Astrocyte of the spinal cord (primary cell): ENCODE measurements around the gene DPYSL3.

Experiments used
- DNase-seq: peaks from one replicate; pipeline ENCODE4 v3.0.0; 2011; ENCODE audit warnings: low read depth, low spot score
- H3K4me3 ChIP-seq: 2 replicates; pipeline ENCODE4 v1.5.1; 2011; ENCODE audit warnings: low read depth, mild to moderate bottlenecking, low read length, moderate library complexity
- CTCF ChIP-seq: IDR thresholded peaks from 2 replicates; pipeline ENCODE4 v1.5.1; 2012; ENCODE audit warnings: low read depth, mild to moderate bottlenecking, low read length, inconsistent platforms
- in situ Hi-C: cut with HindIII; loops from 2 replicates; pipeline ENCODE4 v1.10.0; 2017; ENCODE audit warnings: low sequenced_read_pairs

The DPYSL3 gene

GRCh38 chr5:147437161-147437596, 72.7 kb downstream of the DPYSL3 start:
- in situ Hi-C loops = no loop called here
- peak; percentile 89 for DNase-seq
- TF ChIP-seq CTCF = no peak
- no peak overlapping the region for H3K4me3 ChIP-seq

DNA sequence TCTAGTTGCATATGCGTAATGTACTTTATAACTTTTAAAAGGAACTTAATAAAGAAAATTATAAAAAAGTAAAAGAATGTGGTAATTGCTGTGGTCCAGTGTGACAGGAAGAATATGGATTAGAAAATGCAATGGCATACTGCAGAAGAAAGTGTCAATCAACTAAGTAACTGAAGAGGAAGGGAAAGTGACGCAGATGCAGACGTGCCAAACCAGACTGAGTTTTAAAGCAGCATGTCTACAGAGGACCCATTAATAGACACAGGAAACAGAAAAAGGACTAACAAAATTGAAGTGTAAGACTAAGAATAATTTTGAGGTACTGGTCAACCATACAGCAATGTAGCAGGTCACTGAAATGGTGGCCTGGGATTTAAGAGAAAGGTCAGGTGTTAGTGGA, 73.3 kb downstream of the DPYSL3 start:
- no peak for TF ChIP-seq CTCF
- H3K4me3 ChIP-seq = no peak overlapping the region
- in situ Hi-C loops = no loop called here
- DNase-seq = no peak

DNA sequence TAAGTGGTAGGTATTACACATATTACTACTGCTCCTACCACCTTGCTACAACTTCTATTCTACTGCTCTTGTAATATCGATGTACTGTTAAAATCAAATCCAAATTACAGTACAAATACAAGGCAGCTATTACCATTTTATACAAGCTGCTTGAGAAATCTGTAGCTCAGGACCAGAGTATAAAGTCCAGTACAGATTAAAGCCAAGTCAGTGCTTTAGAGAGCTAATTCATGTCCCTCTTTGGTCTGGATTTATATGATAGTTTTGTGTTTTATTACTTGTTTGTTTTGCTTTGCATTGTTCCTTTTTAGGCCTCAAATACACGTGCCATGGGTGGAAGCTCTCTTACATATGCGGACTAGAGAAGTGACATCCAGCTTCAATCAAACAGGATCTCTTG, 75.8 kb downstream of the DPYSL3 start:
- DNase-seq = no peak
- TF ChIP-seq CTCF = no peak
- in situ Hi-C loops = no loop called here
- H3K4me3 ChIP-seq = no peak overlapping the region

DNA sequence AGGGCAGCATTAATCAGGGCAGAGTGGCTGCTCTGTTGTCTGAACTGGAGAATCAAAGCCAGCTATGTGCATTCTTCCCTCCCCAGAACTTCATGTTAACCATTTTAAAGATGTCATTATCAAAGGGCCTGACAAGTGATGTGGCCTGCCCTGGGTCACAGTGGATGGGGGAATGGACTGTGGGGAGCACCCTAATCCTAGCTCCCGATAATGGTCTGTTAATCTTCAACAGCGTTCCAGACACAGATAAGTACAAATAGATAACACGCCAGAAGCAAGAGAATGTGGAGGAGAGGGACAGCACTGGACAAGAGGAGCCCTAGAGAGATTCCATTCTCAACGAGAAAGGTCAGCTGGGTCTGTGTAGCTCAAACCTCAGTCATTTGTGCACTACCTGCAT, 77.5 kb downstream of the DPYSL3 start:
- TF ChIP-seq CTCF = no peak
- in situ Hi-C loops = no loop called here
- no peak overlapping the region for H3K4me3 ChIP-seq
- DNase-seq = no peak

DNA sequence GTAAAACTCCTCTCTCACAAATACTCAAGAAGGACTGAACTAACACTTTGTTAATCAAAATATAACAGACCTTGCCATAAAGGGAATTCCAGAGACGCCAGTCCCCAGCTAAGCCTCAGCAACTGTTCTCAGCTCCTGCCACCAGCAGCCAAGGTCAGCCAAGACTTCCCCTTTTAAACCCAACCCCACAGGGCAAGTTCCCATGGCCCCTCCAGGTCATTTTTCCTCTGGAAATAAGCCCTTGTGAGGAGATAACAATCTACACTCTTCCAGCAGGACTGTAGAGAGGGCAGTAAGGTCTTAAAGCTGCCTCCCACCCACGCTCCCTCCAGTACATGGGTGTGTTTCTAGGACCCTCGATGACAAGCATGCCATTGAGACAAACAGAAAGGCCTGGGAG, 78.3 kb downstream of the DPYSL3 start:
- TF ChIP-seq CTCF = no peak
- DNase-seq = no peak
- in situ Hi-C loops = no loop called here
- H3K4me3 ChIP-seq = no peak overlapping the region

DNA sequence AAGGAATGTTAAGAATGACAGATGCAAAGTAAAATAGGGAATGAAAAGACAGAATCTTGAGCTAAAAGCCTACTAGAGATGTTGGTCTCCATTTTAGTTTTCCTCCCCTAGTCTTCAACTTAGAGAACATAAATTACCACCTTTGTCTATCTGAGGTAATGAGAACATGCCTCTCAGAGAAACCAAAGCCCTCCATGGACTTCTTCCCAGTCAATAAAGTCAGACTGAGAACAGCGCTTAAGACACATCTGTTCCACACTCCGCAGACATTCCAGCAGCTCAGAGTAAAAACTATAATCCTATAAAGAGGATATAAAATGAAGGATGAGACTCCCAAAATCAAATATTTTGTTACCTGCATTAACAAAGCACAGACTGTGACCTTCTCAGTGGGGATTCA, 79.2 kb downstream of the DPYSL3 start:
- in situ Hi-C loops = no loop called here
- no peak overlapping the region for H3K4me3 ChIP-seq
- DNase-seq = no peak
- no peak for TF ChIP-seq CTCF
